T-helper 2 cell treated with Interferon-gamma antibody and Interleukin-4, amounts not matched to agents 5 μg/mL and 100 μg/mL, for 36 hours (primary cell): ENCODE measurements around the gene TMEM97.

ENCODE experiments used
- DNase-seq: peaks from one replicate; pipeline ENCODE4 v3.0.0; 2021; ENCODE audit warnings: low spot score
- H3K27ac Mint-ChIP-seq: one replicate; pipeline ENCODE4 v1.8.0; 2021; ENCODE audit warnings: mild to moderate bottlenecking, mixed read lengths
- H3K27me3 Mint-ChIP-seq: one replicate; pipeline ENCODE4 v1.8.0; 2021; ENCODE audit warnings: low read depth, mixed read lengths
- H3K36me3 Mint-ChIP-seq: one replicate; pipeline ENCODE4 v1.8.0; 2021; ENCODE audit warnings: low read depth, mixed read lengths
- H3K4me1 Mint-ChIP-seq: one replicate; pipeline ENCODE4 v1.8.0; 2021; ENCODE audit warnings: low read depth, mixed read lengths
- H3K4me3 Mint-ChIP-seq: one replicate; pipeline ENCODE4 v1.8.0; 2022; ENCODE audit warnings: mild to moderate bottlenecking, moderate library complexity, mixed read lengths
- H3K9me3 Mint-ChIP-seq: one replicate; pipeline ENCODE4 v1.8.0; 2021; ENCODE audit warnings: mixed read lengths

Gene TMEM97

DNA sequence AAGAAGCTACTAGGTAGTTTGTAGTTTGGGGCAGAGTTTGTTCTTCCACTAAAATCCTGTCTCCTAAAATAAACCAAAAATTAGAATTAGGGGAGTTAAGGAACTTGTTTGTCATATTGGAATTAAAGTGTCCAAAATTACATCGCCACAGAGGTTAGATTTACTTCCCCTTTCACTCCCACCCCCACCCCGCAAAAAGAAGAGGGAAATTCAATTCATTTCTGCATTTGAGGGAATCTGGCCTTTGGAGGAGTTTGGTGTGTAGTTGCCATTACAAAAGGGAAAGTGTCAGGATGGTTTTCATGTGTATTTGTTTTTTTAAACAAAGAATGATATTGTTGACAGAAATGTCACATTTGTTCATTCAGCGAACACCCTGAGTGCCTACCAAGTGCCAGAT lies 5.8 kb downstream of the TMEM97 start:
- no peaks in the 10 kb centered on the region for H3K9me3 Mint-ChIP-seq
- H3K4me3 Mint-ChIP-seq, result no peak overlapping the region
- H3K27ac Mint-ChIP-seq, result peak overlapping the region; percentile 17
- peaks cover 44% of the 10 kb centered on the region for H3K36me3 Mint-ChIP-seq
- no peak for DNase-seq
- H3K27me3 Mint-ChIP-seq, result no peaks in the 10 kb centered on the region
- H3K4me1 Mint-ChIP-seq, result peaks cover 35% of the 10 kb centered on the region

DNA sequence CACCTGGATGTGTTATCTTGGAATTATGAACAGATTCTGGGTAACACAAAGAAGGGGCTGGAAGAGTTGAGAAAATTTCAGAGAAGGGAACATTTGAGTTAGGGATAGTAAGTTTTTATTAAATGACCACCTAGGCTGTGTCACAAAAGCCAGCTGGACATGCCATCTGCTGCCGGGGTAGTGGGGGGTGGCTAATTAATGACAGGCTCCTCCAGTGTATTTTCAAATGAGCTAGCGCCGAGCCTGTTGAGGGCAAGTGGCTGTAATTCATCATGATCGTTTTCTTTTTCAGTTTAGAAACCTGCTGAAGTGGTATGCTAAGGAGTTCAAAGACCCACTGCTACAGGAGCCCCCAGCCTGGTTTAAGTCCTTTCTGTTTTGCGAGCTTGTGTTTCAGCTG lies 6.2 kb downstream of the TMEM97 start:
- H3K36me3 Mint-ChIP-seq, result peaks cover 40% of the 10 kb centered on the region
- H3K9me3 Mint-ChIP-seq, result no peaks in the 10 kb centered on the region
- H3K4me1 Mint-ChIP-seq, result peaks cover 31% of the 10 kb centered on the region
- DNase-seq, result no peak
- no peaks in the 10 kb centered on the region for H3K27me3 Mint-ChIP-seq
- H3K27ac Mint-ChIP-seq, result peak overlapping the region; percentile 17
- H3K4me3 Mint-ChIP-seq, result no peak overlapping the region

DNA sequence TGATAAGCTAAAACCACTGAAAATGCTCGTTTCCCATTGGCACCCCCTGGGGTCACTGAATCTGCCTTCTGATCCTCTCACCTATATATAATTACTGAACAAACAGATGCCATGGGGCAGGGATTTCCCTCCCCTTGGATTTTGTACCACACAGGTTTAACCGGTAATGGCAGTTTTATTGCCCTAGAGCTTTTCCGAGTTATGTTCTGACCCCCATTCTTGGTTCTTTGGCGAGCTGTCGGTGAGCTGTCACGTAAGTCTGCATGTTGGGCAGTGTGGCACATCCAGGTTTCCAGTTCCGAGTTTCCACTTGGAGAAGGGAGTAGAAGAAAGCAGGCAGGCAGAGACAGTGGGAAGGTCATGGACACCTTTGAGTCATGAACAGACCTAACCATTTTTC lies 7.1 kb downstream of the TMEM97 start:
- no peak overlapping the region for H3K4me3 Mint-ChIP-seq
- H3K27ac Mint-ChIP-seq, result no peak overlapping the region
- H3K27me3 Mint-ChIP-seq, result no peaks in the 10 kb centered on the region
- H3K4me1 Mint-ChIP-seq, result peaks cover 23% of the 10 kb centered on the region
- no peak for DNase-seq
- peaks cover 34% of the 10 kb centered on the region for H3K36me3 Mint-ChIP-seq
- no peaks in the 10 kb centered on the region for H3K9me3 Mint-ChIP-seq

DNA sequence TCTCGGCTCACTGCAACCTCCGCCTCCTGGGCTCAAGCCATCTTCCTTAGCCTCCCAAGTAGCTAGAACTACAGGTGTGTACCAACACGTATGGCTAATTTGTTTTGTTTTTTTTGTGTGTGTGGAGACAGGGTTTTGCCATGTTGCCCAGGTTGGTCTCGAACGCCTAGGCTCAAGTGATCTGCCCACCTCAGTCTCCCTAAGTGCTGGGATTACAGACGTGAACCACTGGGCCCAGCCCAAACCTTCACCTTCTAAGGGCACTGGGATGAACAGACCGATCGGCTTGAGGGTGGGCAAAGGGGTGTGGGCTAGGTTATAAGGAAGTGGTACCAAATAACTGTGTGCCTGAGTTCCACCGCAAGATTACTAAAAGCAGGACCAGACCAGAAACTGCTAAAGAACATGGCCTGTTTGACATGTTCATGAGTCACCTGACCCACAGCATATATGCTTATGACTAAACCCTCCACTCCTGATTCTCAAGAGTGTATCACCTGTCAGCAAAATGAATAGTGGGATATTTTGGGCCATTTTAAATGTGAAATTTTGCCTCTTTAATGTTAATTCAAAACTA lies 8.1 kb downstream of the TMEM97 start:
- no peaks in the 10 kb centered on the region for H3K9me3 Mint-ChIP-seq
- no peak overlapping the region for H3K27ac Mint-ChIP-seq
- H3K27me3 Mint-ChIP-seq, result no peaks in the 10 kb centered on the region
- DNase-seq, result peak; percentile 30
- H3K4me1 Mint-ChIP-seq, result peaks cover 15% of the 10 kb centered on the region
- H3K36me3 Mint-ChIP-seq, result peaks cover 31% of the 10 kb centered on the region
- no peak overlapping the region for H3K4me3 Mint-ChIP-seq

DNA sequence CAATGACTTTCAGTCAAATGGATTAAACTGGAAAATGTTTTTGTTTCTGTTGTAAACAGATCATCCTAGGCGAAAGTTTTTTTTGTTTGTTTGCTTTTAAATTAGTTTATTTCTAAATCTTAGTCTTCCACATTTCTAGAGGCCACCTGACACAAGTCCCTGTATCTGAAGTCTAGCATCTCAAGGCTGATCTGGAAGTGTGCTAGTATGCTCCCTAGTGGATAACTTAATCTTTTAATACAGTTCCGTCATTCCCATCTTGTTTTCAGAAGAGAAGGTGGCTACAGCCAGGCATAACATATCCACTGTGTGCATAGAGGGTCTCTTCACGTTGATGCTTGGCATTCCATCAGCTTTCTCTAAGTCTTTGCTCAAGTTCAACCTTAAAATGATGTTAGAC lies 8.7 kb downstream of the TMEM97 start:
- Mint-ChIP-seq H3K4me3 (no peak overlapping the region), H3K27ac (no peak overlapping the region)

DNA sequence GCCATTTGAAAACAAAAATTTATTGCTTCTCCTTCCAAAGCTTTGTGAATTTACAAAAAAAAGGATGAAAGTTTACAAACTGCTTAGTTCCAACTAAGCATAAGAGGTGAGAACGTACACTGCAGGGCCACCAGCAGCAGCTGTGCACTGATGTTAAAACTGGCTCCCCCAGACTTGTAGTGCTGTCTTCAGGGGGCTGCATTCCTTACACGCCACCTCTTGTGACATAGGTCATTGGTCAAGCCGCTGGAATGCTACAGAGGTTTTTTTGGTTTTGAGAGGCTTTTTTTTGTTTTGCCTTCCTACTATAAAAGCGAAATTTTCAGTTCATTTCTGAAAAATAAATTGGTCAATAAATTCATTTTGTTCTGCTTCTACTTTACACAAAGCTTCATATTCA lies 9.3 kb downstream of the TMEM97 start:
- Mint-ChIP-seq H3K4me3 (no peak overlapping the region), H3K27ac (no peak overlapping the region), H3K4me1 (peaks cover 8% of the 10 kb centered on the region), H3K36me3 (peaks cover 27% of the 10 kb centered on the region), H3K27me3 (no peaks in the 10 kb centered on the region), H3K9me3 (no peaks in the 10 kb centered on the region)
- no peak for DNase-seq

More for the DNA sequence above, 8.7 kb downstream of the TMEM97 start:
- Mint-ChIP-seq H3K9me3 (no peaks in the 10 kb centered on the region), H3K4me1 (peaks cover 11% of the 10 kb centered on the region), H3K36me3 (peaks cover 29% of the 10 kb centered on the region), H3K27me3 (no peaks in the 10 kb centered on the region)
- no peak for DNase-seq

DNA sequence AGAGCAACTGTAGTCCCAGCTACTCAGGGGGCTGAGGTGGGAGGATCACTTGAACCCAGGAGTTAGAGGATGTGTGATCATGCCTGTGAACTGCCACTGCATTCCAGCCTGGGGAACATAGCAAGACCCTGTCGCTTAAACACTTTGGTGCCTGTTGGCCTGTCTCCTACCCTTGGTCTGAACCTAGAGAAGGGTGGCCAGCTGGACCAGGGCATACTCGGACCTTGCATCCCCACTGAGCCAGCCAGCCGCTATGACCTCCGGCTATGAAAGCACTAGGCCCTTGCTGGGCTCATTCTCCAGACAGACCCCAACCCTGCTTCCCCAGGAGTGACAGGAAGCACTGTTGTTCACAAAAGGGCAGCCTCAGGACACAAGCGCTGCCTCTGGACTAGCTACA lies 11.7 kb downstream of the TMEM97 start:
- Mint-ChIP-seq H3K4me3 (no peak overlapping the region), H3K27ac (no peak overlapping the region), H3K9me3 (no peaks in the 10 kb centered on the region), H3K27me3 (no peaks in the 10 kb centered on the region), H3K4me1 (peaks cover 17% of the 10 kb centered on the region), H3K36me3 (peaks cover 27% of the 10 kb centered on the region)
- no peak for DNase-seq

DNA sequence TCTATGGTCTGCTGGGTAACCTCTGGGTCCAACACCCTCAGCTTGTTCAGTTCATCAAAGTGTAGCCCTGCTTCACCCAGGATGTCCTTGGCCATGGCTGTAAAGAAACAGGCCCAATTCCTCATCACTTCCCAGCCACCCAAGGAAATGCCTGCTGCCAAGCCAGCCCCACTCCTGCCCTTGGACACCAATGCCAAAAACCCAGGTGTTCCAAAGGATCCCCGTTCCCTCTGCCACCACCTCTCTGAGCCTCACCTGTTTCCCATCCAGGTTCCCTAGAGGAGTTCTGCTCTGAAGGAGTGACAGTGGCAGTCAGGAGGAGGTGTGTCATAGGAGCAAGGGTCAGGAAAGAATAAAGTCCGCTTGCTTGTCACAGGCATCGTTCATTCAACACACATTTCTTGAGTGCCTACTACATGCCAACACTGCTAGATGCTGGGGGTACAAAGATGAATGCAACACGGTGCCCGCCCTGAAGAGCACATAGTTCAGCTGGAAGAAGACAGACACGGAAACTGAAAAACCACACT lies 13.0 kb downstream of the TMEM97 start:
- Mint-ChIP-seq H3K4me1 (peaks cover 24% of the 10 kb centered on the region), H3K4me3 (no peak overlapping the region), H3K9me3 (no peaks in the 10 kb centered on the region), H3K36me3 (peaks cover 20% of the 10 kb centered on the region), H3K27me3 (no peaks in the 10 kb centered on the region), H3K27ac (no peak overlapping the region)
- DNase-seq, result no peak

DNA sequence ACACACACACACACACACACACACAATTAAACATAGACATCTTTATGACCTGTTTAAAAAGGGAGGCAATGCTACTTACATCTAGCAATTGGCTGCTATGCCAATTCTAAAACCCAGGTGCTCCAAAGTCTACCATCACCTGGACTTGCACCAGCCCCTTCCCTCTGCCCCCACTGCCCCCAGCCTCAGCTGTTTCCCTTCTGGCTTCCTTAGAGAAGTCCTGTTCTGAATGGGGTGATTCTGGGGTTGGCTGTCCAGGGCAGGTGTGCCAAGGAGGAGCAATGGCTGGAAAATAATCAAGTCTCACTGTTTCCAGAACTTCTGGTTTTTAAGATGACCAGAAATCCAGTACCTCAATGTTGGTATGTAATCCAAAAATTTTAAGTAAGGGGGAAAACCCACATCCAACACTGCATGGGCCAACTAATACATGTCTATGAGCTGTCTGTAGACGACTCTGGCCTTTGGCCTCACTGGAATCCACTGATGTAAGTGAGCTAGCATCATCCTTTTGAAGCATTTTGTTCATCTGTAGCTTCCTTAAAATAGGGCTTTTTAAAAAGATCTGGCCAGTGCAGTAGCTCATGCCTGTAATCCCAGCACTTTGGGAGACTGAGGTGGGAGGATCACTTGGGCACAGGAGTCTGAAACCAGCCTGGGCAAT lies 14.2 kb downstream of the TMEM97 start:
- no peak for DNase-seq
- H3K4me3 Mint-ChIP-seq, result no peak overlapping the region
- H3K4me1 Mint-ChIP-seq, result peaks cover 29% of the 10 kb centered on the region
- H3K36me3 Mint-ChIP-seq, result peaks cover 9% of the 10 kb centered on the region
- H3K27ac Mint-ChIP-seq, result no peak overlapping the region
- H3K27me3 Mint-ChIP-seq, result no peaks in the 10 kb centered on the region
- H3K9me3 Mint-ChIP-seq, result no peaks in the 10 kb centered on the region

DNA sequence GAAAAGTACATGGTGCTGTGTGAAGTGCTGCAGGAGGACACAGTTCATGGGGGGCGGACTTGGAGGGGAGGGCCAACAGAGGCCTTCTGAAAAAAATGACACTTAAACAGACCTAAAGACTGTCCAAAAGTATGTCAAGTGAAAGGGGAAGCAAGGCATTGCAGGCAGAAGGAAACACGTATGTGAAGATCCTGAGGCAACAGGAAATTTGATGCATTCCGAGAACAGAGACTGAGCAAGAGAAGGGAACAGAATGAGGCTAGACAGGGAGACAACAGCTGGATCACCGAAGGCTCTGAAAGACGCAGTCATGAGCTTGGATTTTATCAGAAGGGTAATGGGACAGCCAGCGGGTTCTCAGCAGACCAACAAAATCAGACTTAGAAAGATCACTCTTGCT lies 15.2 kb downstream of the TMEM97 start:
- Mint-ChIP-seq H3K36me3 (peaks cover 2% of the 10 kb centered on the region), H3K27me3 (no peaks in the 10 kb centered on the region), H3K27ac (peak overlapping the region; percentile 97), H3K4me3 (peak overlapping the region; percentile 96), H3K9me3 (no peaks in the 10 kb centered on the region), H3K4me1 (peaks cover 31% of the 10 kb centered on the region)
- DNase-seq, result no peak

DNA sequence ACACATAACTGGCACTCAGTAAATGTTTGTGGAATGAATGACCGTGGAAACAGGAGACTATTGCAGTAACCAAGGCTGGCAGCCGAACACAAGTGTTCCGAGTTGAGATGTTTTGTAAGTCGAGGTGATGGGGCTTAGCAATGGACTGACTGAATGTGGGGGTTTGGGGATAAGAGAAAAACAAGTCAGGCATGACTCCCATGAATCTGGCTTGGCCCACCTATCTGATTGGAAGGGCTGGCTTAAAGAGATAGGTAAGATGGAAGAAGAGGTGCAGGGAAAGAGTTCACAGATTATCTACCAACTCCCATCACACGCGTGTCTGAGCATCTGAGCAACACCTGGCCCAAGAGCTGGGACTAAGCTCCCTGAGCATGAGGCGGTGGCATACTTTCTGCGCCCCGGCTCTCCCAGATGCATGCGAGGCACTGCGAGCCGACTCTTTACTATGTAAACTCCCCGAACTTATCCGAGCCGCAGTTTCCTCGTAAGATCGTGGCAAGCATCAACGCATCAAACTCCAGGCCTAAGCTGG lies 15.7 kb downstream of the TMEM97 start:
- DNase-seq, result no peak
- peaks cover 31% of the 10 kb centered on the region for H3K4me1 Mint-ChIP-seq
- no peaks in the 10 kb centered on the region for H3K27me3 Mint-ChIP-seq
- H3K9me3 Mint-ChIP-seq, result no peaks in the 10 kb centered on the region
- H3K36me3 Mint-ChIP-seq, result peaks cover 2% of the 10 kb centered on the region
- peak overlapping the region; percentile 97 for H3K27ac Mint-ChIP-seq
- peak overlapping the region; percentile 96 for H3K4me3 Mint-ChIP-seq

DNA sequence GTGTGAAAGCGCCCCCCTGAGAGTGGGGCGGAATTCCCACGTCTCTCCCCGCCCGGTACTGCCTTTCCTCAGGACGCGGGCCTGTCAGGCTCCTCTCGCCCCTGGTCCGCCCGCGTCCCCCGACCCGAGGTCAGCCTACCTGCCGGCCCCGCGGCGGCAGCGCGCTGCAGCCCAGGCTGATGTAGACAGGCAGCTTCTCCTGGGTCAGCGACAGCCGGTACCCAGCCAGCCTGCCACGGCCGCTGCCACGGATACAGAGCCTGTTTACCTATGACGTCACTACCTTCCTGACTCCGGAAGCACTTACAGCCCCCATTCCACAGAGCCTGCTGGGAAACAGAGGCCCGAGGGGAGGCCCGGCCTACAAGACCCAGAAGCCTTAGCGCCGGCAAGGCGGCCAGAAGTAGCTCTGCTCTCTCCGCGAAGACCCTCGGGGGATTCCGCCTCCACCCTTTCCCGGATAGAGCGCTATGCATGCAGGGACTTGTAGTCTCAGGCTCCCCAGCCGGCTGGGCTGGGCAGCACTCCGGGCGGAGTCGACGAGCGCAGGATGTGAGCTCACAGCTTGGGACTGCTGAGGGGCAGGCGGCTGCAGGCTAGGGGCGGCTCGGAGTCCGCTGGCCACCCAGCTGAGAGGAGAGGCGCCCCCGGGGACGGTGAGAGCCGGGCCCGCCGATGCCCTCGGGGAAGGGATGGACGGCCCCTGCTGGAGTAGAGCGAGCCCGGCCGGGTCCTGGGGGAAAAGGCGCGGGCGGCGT lies 16.4 kb downstream of the TMEM97 start, which contains the start of the genes IFT20 and TNFAIP1:
Gene IFT20 (minus strand): TSS at position 272 of the 758 bp plus-strand sequence. CDS start 3,487 bp downstream, outside the sequence.
Gene TNFAIP1 (plus strand): TSS at position 561 of the 758 bp plus-strand sequence. CDS start 3,761 bp downstream, outside the sequence.
- H3K4me3 Mint-ChIP-seq, result peak within 1 kb of the TSS; percentile 96
- H3K9me3 Mint-ChIP-seq, result no peaks in the 10 kb centered on the region
- peaks cover 6% of the 10 kb centered on the region for H3K36me3 Mint-ChIP-seq
- peaks cover 31% of the 10 kb centered on the region for H3K4me1 Mint-ChIP-seq
- no peaks in the 10 kb centered on the region for H3K27me3 Mint-ChIP-seq
- H3K27ac Mint-ChIP-seq, result peak within 1 kb of the TSS; percentile 97
- DNase-seq, result peak; percentile 99

DNA sequence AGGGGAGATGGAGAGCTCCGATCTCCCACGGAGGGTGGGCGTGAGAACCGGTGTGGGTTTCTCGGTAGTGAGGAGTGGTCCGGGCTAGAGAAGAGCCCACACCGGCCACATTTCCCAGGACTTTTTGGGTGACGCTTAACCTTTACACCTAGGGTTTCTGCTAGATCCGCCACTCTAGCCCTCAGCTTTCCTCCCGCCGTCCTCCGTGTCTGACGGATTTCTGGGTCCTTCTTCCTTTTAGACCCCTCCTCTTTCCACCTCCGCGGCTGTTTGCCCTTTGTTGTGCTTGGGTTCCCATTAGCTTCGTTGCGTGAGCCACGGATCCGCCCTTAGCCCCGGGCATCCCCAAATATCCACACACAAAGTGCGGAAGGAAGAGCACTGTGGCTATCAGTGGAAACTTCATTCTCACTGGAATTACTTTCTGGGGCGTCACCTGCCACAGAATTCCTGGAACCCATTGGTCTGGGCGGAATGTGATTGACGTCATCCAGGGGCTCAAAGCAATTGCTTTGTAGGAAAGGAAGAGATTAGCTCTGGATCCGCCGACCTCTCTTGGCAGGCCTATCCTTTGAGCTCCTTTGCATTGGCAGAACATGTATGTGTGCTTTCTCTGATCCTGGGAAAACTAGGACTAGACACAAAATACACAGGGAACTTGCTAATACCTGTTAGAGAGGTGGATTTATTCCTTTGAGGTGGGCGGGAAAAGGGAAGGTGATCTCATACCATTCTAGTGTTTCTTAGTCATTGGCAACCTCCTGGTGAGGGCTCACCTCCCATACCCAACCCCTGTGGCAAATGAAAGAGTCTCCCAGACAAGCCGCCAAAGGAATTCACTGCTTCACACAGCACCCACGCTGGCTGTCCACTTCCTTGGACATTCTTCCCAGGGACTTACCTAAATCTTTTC lies 17.2 kb downstream of the TMEM97 start:
- peak; percentile 22 for DNase-seq
- Mint-ChIP-seq H3K4me3 (peak overlapping the region; percentile 96), H3K36me3 (peaks cover 7% of the 10 kb centered on the region), H3K27me3 (no peaks in the 10 kb centered on the region), H3K27ac (peak overlapping the region; percentile 97), H3K4me1 (peaks cover 31% of the 10 kb centered on the region), H3K9me3 (no peaks in the 10 kb centered on the region)
